Measurements from ENCODE around the gene MTMR11. TPM values are rescaled to one million over a fixed set of nuclear protein-coding genes. Genes with fewer than 3 reads are reported as not detected.
"Not testable (repeated sequence)": the region's sequence is repeated elsewhere in the genome, so short reads cannot be mapped to it uniquely, and the experiment has no call there.

The MTMR11 gene
- total RNA-seq, 2 experiments from 2014 or later = 1.3 TPM

DNA sequence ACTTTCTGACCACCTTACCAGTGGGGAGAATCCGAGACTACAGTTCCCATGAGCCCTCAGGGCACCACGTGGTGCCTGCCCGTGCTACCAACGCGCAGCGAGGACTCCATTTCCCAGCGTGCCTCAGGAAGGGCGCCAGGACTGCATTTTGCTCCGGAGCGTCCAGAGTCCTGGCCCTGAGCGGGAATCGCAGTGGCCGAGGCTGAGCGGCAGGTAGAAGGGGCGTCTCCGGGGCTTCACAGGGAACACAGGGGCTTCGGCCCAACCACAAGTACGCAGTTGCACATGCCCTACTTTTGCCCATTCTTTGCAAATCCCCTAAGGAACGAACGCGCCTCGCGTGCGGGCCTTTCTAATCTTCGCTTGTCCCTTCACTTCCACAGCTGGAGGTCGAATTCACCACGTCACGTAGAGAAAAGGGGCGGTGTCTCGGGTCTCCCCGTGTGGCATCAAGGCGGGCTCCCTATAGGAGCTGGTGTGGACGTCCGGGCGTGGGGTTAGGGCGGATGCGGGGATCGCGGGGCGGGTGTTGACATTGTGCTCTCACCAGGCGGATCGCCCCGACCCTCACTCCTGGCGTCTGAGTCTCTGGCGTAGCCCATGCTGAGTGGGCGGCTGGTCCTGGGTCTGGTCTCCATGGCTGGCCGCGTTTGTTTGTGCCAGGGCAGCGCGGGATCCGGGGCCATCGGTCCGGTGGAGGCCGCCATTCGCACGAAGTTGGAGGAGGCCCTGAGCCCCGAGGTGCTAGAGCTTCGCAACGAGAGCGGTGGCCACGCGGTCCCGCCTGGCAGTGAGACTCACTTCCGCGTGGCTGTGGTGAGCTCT lies 37.0 kb downstream of the MTMR11 start, which contains the start of gene BOLA1:
TSS of gene BOLA1 (plus strand) at position 109 of the 825 bp plus-strand sequence. CDS start at position 601, 492 bp downstream.
- peaks cover 18% of the 10 kb centered on the region for H3K4me1 Mint-ChIP-seq
- peaks cover 23% of the 10 kb centered on the region for H3K36me3 Mint-ChIP-seq (ENCODE audit: low read depth)
- intact Hi-C loops (cut with DNase I, micrococcal nuclease) = loop anchor here (1.0 to 10.0 kb wide), 9 partner anchors 11 to 337 kb away; partner anchors contain the start of genes SF3B4 (in 2 of the 2), ANP32E (in 1 of the 2) and VPS45 (in 1 of the 2)
- peak within 1 kb of the TSS; percentile 95 for H3K27ac Mint-ChIP-seq
- H3K9me3 Mint-ChIP-seq (ENCODE audit: low read depth) = no peaks in the 10 kb centered on the region
- no peaks in the 10 kb centered on the region for H3K27me3 Mint-ChIP-seq
- ChIA-PET CTCF (interaction anchor here (1.4 kb wide), 1 partner anchor 288 kb away, joined by 4 read pairs; no protein-coding TSS in a partner anchor), POLR2A (interaction anchor here (1.4 kb wide), 1 partner anchor 13 kb away, joined by 33 read pairs; a partner anchor contains a TSS)
- DNase-seq = peak; percentile 91
- ATAC-seq = peak; percentile 99
- peak within 1 kb of the TSS; percentile 89 for H3K4me3 Mint-ChIP-seq

DNA sequence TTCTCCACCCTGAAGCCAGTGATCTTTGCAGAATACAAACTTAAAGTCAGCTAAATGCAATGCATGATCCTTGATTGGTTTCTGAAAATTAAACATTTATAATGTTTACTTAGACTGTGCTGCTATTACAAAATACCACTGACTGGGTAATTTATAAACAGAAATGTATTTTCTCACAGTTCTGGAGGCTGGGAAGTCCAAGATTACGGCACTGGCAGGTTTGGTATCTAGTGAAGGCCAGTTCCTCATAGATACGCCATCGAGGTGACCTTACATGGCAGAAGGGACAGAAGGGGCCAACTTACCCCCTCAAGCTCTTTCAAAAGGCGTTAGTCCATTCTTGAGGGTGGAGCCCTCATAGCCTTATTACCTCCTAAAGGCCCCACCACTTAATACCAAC lies 40.1 kb downstream of the MTMR11 start:
- H3K27ac Mint-ChIP-seq = no peak overlapping the region
- ATAC-seq = no peak
- peaks cover 18% of the 10 kb centered on the region for H3K4me1 Mint-ChIP-seq
- peaks cover 17% of the 10 kb centered on the region for H3K36me3 Mint-ChIP-seq (ENCODE audit: low read depth)
- no peaks in the 10 kb centered on the region for H3K9me3 Mint-ChIP-seq (ENCODE audit: low read depth)
- no peaks in the 10 kb centered on the region for H3K27me3 Mint-ChIP-seq
- intact Hi-C loops (cut with DNase I, micrococcal nuclease) = loop anchor here in 1 of 2 experiments (10.0 kb wide), 1 partner anchor 268 kb away; no protein-coding TSS in a partner anchor
- ChIA-PET POLR2A (no interaction called here), CTCF (no interaction called here)
- no peak overlapping the region for H3K4me3 Mint-ChIP-seq
- no peak for DNase-seq

DNA sequence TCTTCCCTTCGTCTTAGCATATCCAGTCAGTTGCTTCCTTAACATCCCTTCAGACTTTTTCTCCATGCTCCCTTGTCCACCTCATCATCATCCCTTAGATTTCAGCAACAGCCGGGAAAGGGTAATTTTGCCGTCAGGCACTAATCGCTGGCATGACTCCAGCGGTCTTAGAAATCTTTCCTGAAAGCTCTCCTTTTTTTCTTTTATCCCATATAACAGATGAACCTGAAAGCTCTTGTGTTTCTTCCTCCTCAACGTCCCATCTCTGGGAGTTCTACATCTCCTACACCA lies 47.7 kb downstream of the MTMR11 start:
- ATAC-seq = no peak
- H3K36me3 Mint-ChIP-seq (ENCODE audit: low read depth) = no peaks in the 10 kb centered on the region
- DNase-seq = no peak
- ChIA-PET POLR2A (interaction anchor here (0.7 to 4.8 kb wide), 4 partner anchors 11 to 179 kb away, joined by 3 to 33 read pairs (median 4); partner anchors contain the start of genes BOLA1 and VPS45), CTCF (interaction anchor here (0.7 to 1.5 kb wide), 3 partner anchors 10 to 298 kb away, joined by 4 to 6 read pairs (median 4); no protein-coding TSS in a partner anchor)
- intact Hi-C loops (cut with DNase I, micrococcal nuclease) = loop anchor here (1.0 kb wide), 7 partner anchors 10 to 345 kb away; partner anchors contain the start of genes BOLA1 (in 2 of the 2), SF3B4 (in 2 of the 2), OTUD7B (in 1 of the 2) and VPS45 (in 1 of the 2)
- H3K9me3 Mint-ChIP-seq (ENCODE audit: low read depth) = no peaks in the 10 kb centered on the region
- no peaks in the 10 kb centered on the region for H3K4me1 Mint-ChIP-seq
- H3K4me3 Mint-ChIP-seq = no peak overlapping the region
- no peak overlapping the region for H3K27ac Mint-ChIP-seq
- no peaks in the 10 kb centered on the region for H3K27me3 Mint-ChIP-seq

DNA sequence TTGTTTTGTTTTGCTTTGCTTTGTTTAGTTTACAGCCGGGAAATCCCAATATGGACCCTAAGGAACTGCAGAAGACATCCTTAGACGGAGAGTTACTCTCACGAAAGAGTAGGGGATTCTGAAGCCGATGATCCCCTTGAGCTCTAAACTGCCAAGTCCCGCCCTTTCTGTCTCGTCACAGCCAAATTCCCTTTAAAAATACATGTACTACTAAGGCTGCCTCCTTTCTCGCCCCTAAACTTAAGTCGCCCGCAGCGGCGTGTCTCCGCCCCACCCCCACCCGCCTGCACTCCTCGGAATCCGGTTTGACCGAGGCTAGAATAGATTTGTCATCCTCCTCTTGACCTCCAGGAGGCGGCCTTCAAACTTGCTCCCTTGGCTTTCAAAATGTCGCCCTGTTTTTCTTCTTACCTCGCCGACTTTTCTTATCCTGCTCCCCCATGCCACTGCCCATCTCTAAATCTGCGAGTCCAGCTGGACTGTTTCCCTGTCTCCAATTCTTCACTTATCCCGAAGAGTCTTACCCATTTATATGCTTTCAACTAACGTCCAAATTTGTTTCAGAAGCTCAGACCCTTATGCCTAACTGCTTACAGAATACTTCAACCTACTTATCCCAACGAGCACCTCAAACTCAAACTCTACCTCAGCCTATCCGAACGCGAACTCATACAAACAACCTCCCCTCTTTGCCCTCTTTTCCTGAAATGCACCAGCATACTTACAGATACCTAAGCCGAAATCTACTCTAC lies 48.3 kb downstream of the MTMR11 start:
- Mint-ChIP-seq H3K36me3 (ENCODE audit: low read depth) (no peaks in the 10 kb centered on the region), H3K4me3 (no peak overlapping the region), H3K4me1 (no peaks in the 10 kb centered on the region), H3K9me3 (ENCODE audit: low read depth) (no peaks in the 10 kb centered on the region), H3K27ac (no peak overlapping the region), H3K27me3 (no peaks in the 10 kb centered on the region)
- DNase-seq (peak; percentile 91), ATAC-seq (peak; percentile 17)
- intact Hi-C loops (cut with DNase I, micrococcal nuclease) = loop anchor here (1.0 kb wide), 7 partner anchors 11 to 346 kb away; partner anchors contain the start of genes BOLA1 (in 2 of the 2), SF3B4 (in 2 of the 2), OTUD7B (in 1 of the 2) and VPS45 (in 1 of the 2)
- ChIA-PET CTCF (interaction anchor here (0.7 to 1.5 kb wide), 8 partner anchors 10 to 299 kb away, joined by 3 to 6 read pairs (median 4); no protein-coding TSS in a partner anchor), POLR2A (interaction anchor here (0.6 to 4.8 kb wide), 20 partner anchors 11 to 347 kb away, joined by 3 to 33 read pairs (median 6); partner anchors contain the start of genes ANP32E, BOLA1, OTUD7B and PLEKHO1)

DNA sequence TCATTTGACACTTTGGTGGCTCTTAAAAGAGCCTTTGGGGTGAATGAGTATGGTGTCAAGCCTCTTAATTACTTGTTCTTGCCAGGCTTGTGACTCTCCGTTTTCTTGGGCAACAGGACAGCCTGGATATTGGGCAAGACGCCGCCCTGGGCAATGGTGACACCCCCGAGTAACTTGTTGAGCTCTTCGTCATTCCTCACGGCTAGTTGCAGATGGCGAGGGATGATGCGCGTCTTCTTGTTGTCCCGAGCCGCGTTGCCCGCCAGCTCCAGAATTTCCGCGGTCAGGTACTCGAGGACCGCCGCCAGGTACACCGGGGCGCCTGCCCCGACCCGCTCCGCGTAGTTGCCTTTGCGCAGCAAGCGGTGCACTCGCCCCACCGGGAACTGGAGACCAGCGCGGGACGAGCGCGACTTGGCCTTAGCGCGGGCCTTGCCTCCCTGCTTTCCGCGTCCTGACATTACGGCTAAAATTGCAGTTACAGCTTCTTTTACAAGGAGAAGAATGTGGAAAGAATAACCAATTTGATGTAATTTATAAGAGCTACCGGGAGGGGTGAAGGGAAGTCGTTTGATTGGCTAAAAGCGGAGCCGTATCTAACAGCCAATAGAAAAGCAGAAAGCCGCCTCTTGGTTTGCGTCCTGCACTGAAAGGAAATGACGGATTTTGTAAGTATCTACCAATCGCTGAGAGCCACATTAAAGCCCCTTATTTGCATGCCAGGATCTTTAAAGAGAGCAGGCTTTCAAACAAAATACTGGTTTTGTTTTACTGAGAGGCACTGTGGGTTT lies 49.0 kb downstream of the MTMR11 start:
- H3K27me3 Mint-ChIP-seq = no peaks in the 10 kb centered on the region
- ChIA-PET POLR2A (interaction anchor here (0.5 to 4.8 kb wide), 26 partner anchors 12 to 1185 kb away, joined by 3 to 33 read pairs (median 4); partner anchors contain the start of genes ANP32E, BOLA1, OTUD7B and PLEKHO1), CTCF (interaction anchor here (0.8 to 1.5 kb wide), 7 partner anchors 40 to 299 kb away, joined by 3 to 6 read pairs (median 4); no protein-coding TSS in a partner anchor)
- intact Hi-C loops (cut with DNase I, micrococcal nuclease) = loop anchor here (1.0 kb wide), 7 partner anchors 12 to 347 kb away; partner anchors contain the start of genes BOLA1 (in 2 of the 2), SF3B4 (in 2 of the 2), OTUD7B (in 1 of the 2) and VPS45 (in 1 of the 2)
- ATAC-seq (peak; percentile 59), DNase-seq (peak; percentile 86)
- no peak overlapping the region for H3K4me3 Mint-ChIP-seq
- H3K4me1 Mint-ChIP-seq = no peaks in the 10 kb centered on the region
- no peaks in the 10 kb centered on the region for H3K36me3 Mint-ChIP-seq (ENCODE audit: low read depth)
- H3K27ac Mint-ChIP-seq = no peak overlapping the region
- no peaks in the 10 kb centered on the region for H3K9me3 Mint-ChIP-seq (ENCODE audit: low read depth)

DNA sequence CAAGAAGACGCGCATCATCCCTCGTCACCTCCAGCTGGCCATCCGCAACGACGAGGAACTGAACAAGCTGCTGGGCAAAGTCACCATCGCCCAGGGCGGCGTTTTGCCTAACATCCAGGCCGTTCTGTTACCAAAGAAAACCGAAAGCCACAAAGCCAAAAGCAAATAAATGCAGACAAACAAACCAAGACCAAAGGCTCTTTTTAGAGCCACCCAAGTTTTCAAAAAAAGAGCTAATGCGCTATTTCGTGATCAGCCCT lies 49.6 kb downstream of the MTMR11 start:
- H3K4me1 Mint-ChIP-seq; H3K36me3 Mint-ChIP-seq (ENCODE audit: low read depth); H3K27ac Mint-ChIP-seq; ATAC-seq; H3K27me3 Mint-ChIP-seq; intact Hi-C loops (cut with DNase I, micrococcal nuclease); H3K9me3 Mint-ChIP-seq (ENCODE audit: low read depth); H3K4me3 Mint-ChIP-seq; DNase-seq: not testable (repeated sequence)
- ChIA-PET POLR2A (interaction anchor here (0.5 to 4.8 kb wide), 16 partner anchors 13 to 676 kb away, joined by 3 to 33 read pairs (median 7); partner anchors contain the start of genes ANP32E, BOLA1, OTUD7B and PLEKHO1), CTCF (interaction anchor here (0.8 to 1.1 kb wide), 2 partner anchors 43 to 46 kb away, joined by 3 to 4 read pairs; no protein-coding TSS in a partner anchor)

DNA sequence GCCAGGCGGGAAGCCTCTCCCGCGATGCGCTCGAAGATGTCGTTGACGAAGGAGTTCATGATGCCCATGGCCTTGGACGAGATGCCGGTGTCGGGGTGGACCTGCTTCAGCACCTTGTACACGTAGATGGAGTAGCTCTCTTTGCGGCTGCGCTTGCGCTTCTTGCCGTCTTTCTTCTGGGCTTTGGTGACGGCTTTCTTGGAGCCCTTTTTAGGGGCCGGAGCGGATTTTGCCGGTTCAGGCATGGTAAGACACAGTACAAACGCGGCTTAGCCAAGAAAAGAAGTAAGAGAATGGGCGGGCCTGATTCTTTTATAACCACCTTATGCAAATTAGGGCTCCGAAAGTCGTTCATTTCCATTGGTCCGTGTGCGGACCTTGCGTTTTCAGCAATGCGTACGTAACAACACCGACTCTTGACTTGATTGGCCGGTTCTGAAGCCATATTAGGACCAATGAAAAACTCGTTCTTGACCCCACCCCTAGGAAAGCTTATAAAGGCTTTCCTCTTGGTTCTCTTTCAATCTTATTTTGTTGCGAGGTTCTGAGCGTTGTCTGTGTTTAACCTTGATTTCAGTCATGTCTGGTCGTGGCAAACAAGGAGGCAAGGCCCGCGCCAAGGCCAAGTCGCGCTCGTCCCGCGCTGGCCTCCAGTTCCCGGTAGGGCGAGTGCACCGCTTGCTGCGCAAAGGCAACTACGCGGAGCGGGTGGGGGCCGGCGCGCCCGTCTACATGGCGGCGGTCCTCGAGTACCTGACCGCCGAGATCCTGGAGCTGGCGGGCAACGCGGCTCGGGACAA lies 50.1 kb downstream of the MTMR11 start:
- ATAC-seq (peak; percentile 60), DNase-seq (peak; percentile 91)
- H3K4me3 Mint-ChIP-seq = no peak overlapping the region
- no peak overlapping the region for H3K27ac Mint-ChIP-seq
- intact Hi-C loops (cut with DNase I, micrococcal nuclease) = no loop called here
- H3K9me3 Mint-ChIP-seq (ENCODE audit: low read depth) = no peaks in the 10 kb centered on the region
- POLR2A ChIA-PET = interaction anchor here (0.5 to 4.8 kb wide), 22 partner anchors 9 to 677 kb away, joined by 3 to 33 read pairs (median 7); partner anchors contain the start of genes ANP32E, BOLA1, OTUD7B and PLEKHO1
- no peaks in the 10 kb centered on the region for H3K27me3 Mint-ChIP-seq
- peaks cover 7% of the 10 kb centered on the region for H3K4me1 Mint-ChIP-seq
- CTCF ChIA-PET = no interaction called here
- H3K36me3 Mint-ChIP-seq (ENCODE audit: low read depth) = peaks cover 2% of the 10 kb centered on the region

DNA sequence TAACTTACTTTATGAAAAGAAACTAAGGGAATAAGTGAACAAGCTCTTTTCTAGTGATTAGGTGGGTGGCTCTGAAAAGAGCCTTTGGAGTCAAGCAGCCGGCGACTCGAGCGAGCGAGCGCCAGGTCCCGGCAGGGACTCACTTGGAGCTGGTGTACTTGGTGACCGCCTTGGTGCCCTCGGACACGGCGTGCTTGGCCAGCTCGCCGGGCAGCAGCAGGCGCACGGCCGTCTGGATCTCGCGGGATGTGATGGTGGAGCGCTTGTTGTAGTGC lies 50.6 kb downstream of the MTMR11 start:
- H3K9me3 Mint-ChIP-seq (ENCODE audit: low read depth); H3K4me3 Mint-ChIP-seq; H3K36me3 Mint-ChIP-seq (ENCODE audit: low read depth); H3K27ac Mint-ChIP-seq; H3K27me3 Mint-ChIP-seq; ATAC-seq; CTCF ChIA-PET; DNase-seq; H3K4me1 Mint-ChIP-seq; intact Hi-C loops (cut with DNase I, micrococcal nuclease): not testable (repeated sequence)
- POLR2A ChIA-PET = interaction anchor here (0.6 to 4.8 kb wide), 13 partner anchors 8 to 677 kb away, joined by 3 to 33 read pairs (median 7); partner anchors contain the start of genes BOLA1 and RPRD2

DNA sequence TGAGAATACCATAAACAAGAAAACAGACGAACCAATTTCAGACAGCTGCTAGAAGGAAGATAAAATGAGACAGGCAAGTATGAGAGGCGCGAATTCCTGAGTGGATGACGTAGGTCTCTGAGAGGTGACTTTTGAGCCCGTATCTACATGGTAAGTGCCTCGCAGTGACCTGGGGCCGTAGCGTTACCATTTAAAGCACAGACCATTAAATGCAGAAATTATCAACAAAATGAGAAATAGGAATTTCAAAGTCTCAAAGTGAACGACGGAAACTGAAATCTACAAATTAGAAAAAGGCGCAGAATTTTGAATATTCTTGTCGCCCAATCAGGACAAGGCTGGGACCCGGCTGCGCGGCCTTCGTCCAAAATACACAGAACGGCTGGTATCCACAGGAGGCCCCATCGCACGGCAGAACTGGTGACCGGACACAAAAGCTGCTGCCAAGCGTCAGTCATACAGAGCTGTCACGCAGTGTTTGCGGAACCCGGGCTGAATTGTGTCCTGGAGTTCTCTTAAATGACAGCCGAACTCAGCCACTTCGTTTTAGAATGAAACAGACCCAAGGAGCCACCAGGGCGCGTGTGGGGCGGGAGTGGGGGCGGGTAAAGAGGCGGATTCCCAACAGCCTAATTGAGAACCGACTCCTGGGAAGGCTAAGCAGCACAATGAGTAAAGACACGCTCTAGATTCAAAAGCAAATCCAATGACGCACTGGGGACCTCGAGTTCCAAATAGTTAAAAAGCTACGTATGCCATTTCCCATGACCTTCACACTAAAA lies 51.1 kb downstream of the MTMR11 start:
- Mint-ChIP-seq H3K27ac (no peak overlapping the region), H3K4me1 (peaks cover 8% of the 10 kb centered on the region), H3K9me3 (ENCODE audit: low read depth) (no peaks in the 10 kb centered on the region), H3K27me3 (no peaks in the 10 kb centered on the region), H3K36me3 (ENCODE audit: low read depth) (peaks cover 2% of the 10 kb centered on the region), H3K4me3 (no peak overlapping the region)
- ChIA-PET CTCF (interaction anchor here (0.6 to 0.7 kb wide), 2 partner anchors 77 to 285 kb away, joined by 3 read pairs; no protein-coding TSS in a partner anchor), POLR2A (interaction anchor here (0.6 to 4.8 kb wide), 13 partner anchors 8 to 678 kb away, joined by 3 to 33 read pairs (median 6); partner anchors contain the start of genes BOLA1 and RPRD2)
- peak; percentile 87 for DNase-seq
- peak; percentile 17 for ATAC-seq
- intact Hi-C loops (cut with DNase I, micrococcal nuclease) = no loop called here

Data from activated CD4-positive, alpha-beta T cell treated with anti-CD3 and anti-CD28 coated beads for 36 hours (primary cell).